Fibroblast of upper back skin (primary cell): ENCODE results near the gene PDIA6.
"Not testable (repeated sequence)": the region's sequence is repeated elsewhere in the genome, so short reads cannot be mapped to it uniquely, and the experiment has no call there.

ENCODE experiments used
- DNase-seq: peaks from one replicate; pipeline ENCODE4 v3.0.0-alpha.2; 2013

The PDIA6 gene

DNA sequence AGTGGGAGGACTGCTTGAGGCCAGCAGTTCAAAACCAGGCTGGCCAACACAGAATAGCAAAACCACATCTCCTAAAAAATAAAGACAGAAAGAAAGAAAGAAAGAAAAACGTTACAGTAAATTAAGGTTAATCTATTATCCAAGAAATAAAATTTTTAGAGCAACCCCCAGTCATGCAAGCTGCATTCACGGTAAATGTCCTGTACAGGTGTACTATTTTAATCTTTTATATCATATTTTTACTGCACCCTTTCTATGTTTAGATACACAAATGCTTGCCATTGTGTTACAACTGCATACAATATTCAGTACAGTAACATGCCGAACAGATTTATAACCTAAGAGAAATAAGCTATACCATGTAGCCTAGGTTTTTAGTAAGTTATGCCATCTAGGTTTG is 6.0 kb downstream of the PDIA6 start:
- DNase-seq: no peak

- DNase-seq: not testable (repeated sequence)
Observed at GRCh38 chr2:10805990-10806389, 6.6 kb downstream of the PDIA6 start.

- no peak for DNase-seq
Observed at GRCh38 chr2:10802657-10803056, 9.9 kb downstream of the PDIA6 start.

- DNase-seq: no peak
Observed at GRCh38 chr2:10800163-10800562, 12.4 kb downstream of the PDIA6 start.

DNA sequence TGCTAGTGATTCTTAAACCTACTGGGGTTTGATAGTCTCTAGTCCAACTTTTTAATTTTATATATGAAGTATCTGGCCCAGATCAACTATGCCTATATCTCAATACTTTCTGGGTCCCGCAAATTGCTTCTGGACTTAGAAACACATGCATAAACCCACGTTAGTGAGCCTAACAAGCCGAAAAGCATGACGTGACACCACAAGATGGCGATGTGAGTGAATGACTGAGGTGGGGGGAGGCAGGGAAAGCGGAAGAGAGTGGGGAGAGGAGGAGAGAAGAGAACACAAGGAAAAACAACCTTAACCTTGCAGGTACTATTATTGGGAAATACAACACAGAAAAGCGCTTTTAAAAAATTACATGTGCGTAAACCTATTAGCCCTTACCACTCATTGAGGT is 13.8 kb downstream of the PDIA6 start:
- DNase-seq: no peak

DNA sequence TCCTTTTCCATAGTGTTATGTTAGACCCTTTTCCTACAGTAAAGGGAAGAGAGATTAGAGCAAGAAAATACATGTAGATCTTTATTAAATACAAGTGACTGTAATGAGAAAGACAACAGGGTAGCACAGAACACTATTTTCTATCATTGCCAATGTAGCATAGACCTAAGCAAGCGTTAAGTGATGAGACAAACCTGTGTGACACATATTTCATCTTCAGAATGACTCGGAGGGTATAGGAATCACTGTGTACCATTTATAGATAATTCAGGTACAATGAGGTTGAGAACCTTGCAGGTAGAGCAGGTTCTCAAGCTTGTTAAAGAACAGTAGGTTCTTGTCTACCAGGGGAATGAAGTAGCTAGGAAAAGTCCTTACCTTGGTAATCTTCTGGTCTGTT is 15.9 kb downstream of the PDIA6 start:
- DNase-seq: no peak

DNA sequence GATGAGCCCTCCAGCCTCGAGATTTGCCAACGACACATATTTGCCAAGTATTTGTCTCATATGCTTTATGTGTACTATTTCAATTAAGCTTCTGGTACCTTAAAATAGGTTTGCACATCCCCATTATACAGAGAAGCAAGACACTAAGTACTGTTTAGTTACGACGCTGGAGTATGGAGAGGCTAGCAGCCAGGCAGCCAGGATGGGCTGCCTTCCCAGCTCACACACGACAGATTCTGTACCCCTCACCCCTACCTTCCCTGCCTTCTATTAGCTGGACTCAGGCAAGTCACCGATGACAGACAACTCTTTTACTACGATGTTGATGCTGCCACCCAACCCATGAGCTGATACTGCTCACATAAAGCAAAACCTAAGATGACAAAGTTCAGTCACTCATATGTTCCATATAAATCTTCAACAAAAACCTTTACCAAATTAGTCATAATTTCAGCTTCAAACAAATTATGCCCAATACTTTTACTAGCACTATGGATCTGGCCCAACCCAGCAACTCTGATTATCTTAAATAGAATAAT is 17.0 kb downstream of the PDIA6 start:
- DNase-seq: no peak

- no peak for DNase-seq
Observed at GRCh38 chr2:10794876-10795275, 17.7 kb downstream of the PDIA6 start.

GRCh38 chr2:10793816-10794215 is 18.8 kb downstream of the PDIA6 start:
- DNase-seq: no peak

- DNase-seq: no peak
Observed at GRCh38 chr2:10792660-10793400, 19.8 kb downstream of the PDIA6 start.

DNA sequence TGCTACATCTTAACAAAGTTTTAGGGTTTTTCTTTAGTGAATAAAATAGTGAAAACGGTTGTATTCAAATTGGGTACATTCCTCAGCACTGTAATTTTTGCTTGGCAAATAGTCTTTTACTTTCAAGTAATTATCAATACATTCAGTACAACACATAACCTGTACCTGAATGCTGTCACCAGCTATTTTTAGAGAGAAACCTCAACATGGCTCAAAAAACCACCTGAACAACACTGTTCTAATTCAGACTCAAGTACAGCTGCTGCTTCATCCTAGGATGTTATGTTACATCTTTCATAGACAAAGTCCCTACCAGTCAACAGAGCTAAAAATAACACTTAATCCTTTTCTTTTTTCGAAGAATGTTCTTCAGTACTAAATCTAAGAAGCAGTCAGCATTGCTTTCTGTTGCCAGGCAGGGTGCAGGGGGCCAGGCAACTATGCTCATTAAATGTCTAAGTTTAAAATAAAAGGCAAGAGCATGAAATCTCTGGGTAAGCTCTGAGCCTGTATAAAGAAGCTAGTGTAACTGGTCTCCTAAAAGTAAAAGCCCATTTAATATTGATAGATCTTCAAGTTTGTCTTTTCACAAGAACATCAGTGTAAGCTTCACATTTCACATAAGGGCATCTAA is 20.5 kb downstream of the PDIA6 start:
- DNase-seq: no peak

GRCh38 chr2:10790228-10790973 is 22.2 kb downstream of the PDIA6 start:
- no peak for DNase-seq

DNA sequence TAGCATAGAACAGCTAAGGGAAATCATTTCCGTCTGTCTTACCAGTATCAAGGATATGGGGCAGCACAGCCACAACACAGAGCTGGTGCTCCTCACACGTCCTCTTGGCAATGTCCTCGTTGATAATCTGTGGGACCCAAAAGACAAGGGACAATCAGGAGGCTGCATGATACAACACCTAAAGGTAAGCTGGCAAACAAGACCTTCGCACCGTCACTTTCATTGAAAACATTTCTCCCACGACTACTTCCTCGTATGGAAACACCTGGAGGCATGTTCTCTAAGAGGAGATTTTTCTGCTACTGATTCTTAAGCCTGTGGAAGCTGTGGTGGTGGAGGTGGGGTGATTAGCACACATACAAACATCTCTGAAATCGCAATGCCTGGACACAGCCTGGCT is 23.7 kb downstream of the PDIA6 start:
- DNase-seq: no peak

- DNase-seq: no peak
Observed at GRCh38 chr2:10787176-10787968, 25.2 kb downstream of the PDIA6 start.

DNA sequence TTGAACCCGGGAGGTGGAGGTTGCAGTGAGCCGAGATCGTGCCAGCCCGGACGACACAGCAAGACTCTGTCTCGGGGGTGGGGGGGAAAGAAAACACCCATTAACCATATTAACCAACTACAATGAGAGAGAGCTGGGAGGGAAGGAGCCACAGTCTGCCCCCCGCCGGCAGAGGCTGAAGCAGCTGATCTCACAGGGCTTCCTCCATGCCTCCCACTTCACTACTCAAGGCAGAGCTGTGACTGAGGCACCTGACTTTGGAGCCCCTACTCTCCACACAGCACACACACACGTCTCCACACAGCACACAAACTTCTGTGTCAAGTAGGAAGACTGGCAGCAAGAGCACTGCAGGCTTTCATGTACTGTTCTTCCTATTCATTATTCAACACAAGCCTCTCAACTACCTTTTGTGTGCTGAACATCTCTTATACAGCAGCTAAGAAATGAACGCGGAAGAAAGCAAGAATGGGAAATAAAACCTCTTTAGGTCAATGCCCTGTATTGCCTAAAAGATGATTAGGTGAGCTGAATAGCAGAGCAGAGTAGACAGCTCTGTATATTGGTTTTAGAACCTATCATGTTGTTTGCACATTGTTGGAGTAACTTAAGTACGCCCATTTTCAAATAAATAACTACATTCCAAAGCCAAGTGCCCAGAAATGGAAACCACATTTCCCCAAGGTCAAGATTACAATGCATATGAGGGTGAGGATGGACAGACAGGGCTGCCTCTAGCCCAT is 26.2 kb downstream of the PDIA6 start:
- no peak for DNase-seq

DNA sequence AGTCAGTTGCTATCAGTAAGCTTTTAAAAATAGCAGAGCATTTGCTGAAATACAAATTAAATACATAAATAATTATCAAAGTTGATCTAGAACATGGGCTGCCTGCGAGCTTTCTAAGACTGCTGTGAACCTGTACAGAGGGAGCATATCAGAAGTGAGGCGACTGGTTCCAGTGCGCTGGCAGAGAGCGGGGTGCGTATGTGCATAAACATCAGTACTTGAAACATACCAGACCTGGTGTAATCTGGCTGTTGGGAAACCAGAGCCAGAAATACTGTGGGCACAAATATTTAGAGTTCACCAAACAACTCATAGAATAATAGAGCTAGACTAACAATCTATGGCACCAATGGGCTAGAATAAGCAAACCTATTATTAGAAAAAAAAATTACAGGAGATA is 27.3 kb downstream of the PDIA6 start:
- no peak for DNase-seq

GRCh38 chr2:10784719-10785118 is 27.9 kb downstream of the PDIA6 start:
- DNase-seq: no peak

GRCh38 chr2:10783421-10783820 is 29.2 kb downstream of the PDIA6 start:
- no peak for DNase-seq

DNA sequence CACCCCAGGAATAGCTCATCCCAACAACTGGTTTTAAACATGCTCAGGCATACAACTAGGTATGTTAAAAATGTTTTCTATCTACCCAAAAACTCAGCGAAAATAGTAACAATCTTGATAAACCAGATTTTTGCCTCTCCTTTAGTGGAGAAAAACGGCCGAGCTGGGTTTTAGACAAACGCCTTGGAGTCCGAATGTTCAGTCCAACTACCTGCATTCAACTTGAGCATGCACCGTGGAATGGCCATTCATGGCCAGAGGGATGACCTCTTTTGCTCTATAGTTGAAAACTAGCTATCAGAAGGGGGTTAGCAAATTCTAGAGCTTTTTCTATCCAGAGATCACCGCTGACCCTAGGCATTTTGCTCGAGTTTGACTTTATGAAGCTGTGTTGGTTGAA is 30.8 kb downstream of the PDIA6 start:
- no peak for DNase-seq

DNA sequence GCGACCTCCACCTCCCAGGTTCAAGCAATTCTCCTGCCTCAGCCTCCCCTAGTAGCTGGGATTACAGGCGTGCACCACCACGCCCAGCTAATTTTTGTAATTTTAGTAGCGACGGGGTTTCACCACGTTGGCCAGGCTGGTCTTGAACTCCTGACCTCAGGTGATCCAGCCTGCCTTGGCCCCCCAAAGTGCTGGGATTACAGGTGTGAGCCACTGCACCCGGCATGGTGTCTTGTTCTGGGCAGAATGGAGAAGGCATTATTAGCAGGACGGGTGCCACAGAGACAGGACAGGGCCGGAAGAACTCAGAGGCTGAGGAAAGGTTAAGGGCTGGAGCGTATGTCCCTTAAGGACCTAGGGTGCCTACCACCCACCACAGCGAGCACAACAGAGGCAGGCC is 31.8 kb downstream of the PDIA6 start:
- DNase-seq: not testable (repeated sequence)

GRCh38 chr2:10780491-10780820 is 32.1 kb downstream of the PDIA6 start:
- DNase-seq: no peak

DNA sequence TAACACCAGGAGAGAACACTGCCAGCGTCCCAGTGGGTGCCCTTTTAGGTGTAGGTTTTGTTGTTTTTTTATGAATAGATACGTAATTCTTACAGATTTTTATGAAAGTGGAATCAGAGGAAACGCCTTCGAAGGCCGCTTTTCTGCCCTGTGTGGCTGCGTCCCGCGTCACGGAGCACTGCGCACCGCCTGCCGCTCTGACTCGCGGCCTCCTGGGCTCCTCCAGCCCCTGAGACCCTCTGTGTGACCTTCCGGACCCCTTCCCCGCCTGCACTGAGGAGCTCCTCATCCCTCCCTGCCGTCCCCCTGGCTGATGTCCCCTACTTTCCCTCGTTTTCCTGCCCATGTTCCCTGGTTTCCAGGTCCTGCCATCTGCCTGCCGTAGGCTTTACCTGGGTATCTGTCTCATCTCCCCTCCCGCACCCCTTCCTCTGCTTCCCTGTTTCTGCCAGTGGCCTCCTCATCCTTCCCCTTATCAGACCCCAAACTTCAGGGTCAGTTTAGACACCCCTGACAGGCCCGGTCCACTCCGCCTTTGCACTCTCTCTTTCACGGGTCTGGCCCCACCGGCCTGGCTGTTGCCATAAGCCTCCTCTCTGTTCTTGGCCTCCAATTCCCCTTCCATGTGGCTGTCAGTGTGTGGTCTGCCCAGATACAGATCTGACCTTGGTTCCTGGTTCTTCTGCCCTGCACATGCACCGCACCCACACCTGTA is 32.7 kb downstream of the PDIA6 start:
- DNase-seq: no peak
